Left ventricle myocardium inferior (tissue), 1 donor: ENCODE data around the gene PARD3. TPM values are rescaled to one million over a fixed set of nuclear protein-coding genes. Genes with fewer than 3 reads are reported as not detected.

ENCODE experiments used
- DNase-seq: peaks from one replicate; pipeline ENCODE4 v3.0.0-alpha.2; 2020
- H3K27ac ChIP-seq: fragments of 200-600 bp; replicated peaks from 2 replicates; pipeline ENCODE4 v1.8.0; 2021
- H3K27me3 ChIP-seq: fragments of 200-600 bp; 2 replicates; pipeline ENCODE4 v1.8.0; 2021; ENCODE audit warnings: low read depth
- H3K36me3 ChIP-seq: fragments of 200-600 bp; 2 replicates; pipeline ENCODE4 v1.8.0; 2021
- H3K4me1 ChIP-seq: fragments of 200-600 bp; 2 replicates; pipeline ENCODE4 v1.8.0; 2021
- H3K4me3 ChIP-seq: fragments of 200-600 bp; 2 replicates; pipeline ENCODE4 v1.8.0; 2021; ENCODE audit warnings: mild to moderate bottlenecking, moderate library complexity
- H3K9me3 ChIP-seq: fragments of 200-600 bp; replicated peaks from 2 replicates; pipeline ENCODE4 v1.8.0; 2021
- intact Hi-C: fragments of 100-400 bp; cut with micrococcal nuclease; formaldehyde crosslinking; loops from one replicate; pipeline ENCODE4 v1.11.0; 2022
- total RNA-seq: library from RNA; stranded (reverse); fragmentation: NEBNext Ultra II Directional; extraction: Animal tissue kit (Norgen Biotek cat#: 25700); gene quantifications from one replicate; pipeline ENCODE4 v1.2.1, GENCODE V29; 2021
- TF ChIP-seq, protein P1 (sequence below): fragments of 200-600 bp; IDR thresholded peaks from 2 replicates; pipeline ENCODE4 v1.8.0; 2021; ENCODE audit warnings: antibody characterized with exemption, mild to moderate bottlenecking, borderline replicate concordance
- donor health status: DM: no; HTN: yes; CAD: no; lungs with severe emphysema.

Gene PARD3
- total RNA-seq, 1 donor from 2014 or later: 29.6 TPM

DNA sequence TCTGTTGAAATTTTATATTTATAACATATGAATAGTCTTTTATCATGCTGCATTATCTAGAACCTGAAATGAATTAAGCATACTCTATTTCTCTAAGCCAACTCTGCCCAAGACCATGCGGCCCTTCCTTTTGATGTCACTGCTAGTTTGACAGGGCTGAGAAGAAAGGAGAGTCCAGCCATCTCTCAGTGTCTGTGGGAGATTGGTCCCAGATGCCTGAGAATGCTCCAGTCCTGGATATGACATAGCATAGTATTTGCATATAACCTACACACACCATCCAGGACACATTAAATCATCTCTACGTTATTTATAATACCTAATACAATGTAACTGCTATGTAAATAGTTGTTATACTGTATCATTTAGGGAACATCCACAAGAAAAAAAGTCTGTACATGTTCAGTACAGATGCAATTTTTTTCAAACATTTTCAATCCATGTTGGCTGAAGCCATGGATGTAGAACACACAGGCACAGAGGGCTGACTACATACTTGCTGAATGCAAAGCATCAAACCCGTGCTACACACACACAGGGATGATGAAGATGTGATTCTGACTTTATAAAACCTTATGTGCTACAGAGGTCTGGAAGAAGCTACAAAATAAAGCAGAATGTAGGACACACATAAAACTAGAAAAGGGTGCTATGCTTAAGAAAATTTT is 315.4 kb downstream of the PARD3 start:
- peaks cover 23% of the 10 kb centered on the region for H3K4me1 ChIP-seq
- H3K27me3 ChIP-seq: no peaks in the 10 kb centered on the region
- H3K9me3 ChIP-seq: no peaks in the 10 kb centered on the region
- TF ChIP-seq, protein P1, sequence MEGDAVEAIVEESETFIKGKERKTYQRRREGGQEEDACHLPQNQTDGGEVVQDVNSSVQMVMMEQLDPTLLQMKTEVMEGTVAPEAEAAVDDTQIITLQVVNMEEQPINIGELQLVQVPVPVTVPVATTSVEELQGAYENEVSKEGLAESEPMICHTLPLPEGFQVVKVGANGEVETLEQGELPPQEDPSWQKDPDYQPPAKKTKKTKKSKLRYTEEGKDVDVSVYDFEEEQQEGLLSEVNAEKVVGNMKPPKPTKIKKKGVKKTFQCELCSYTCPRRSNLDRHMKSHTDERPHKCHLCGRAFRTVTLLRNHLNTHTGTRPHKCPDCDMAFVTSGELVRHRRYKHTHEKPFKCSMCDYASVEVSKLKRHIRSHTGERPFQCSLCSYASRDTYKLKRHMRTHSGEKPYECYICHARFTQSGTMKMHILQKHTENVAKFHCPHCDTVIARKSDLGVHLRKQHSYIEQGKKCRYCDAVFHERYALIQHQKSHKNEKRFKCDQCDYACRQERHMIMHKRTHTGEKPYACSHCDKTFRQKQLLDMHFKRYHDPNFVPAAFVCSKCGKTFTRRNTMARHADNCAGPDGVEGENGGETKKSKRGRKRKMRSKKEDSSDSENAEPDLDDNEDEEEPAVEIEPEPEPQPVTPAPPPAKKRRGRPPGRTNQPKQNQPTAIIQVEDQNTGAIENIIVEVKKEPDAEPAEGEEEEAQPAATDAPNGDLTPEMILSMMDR: no peak
- H3K36me3 ChIP-seq: no peaks in the 10 kb centered on the region
- intact Hi-C loops: no loop called here
- H3K27ac ChIP-seq: no peak overlapping the region
- no peak overlapping the region for H3K4me3 ChIP-seq
- DNase-seq: no peak

DNA sequence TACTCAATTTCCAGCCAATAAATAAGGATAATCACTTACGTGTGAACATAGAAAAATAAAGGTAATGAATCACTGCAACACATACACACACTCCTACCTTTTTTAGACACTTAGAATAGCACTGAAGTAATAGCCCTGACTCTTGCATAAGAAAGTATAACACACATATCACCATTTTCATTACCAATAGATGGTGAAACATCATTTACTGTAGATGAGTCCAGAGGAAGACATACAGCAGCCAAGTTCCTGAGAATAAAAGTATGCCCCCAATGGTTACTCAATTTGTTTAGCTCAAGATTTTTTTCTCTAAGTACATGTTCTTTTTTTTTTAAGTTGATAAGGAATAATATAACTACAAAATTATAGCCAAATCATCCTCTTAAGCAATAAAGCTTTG is 316.3 kb downstream of the PARD3 start:
- intact Hi-C loops: no loop called here
- DNase-seq: no peak
- Histone ChIP-seq H3K36me3 (no peaks in the 10 kb centered on the region), H3K27ac (no peak overlapping the region), H3K9me3 (no peaks in the 10 kb centered on the region), H3K4me3 (no peak overlapping the region), H3K27me3 (no peaks in the 10 kb centered on the region), H3K4me1 (peaks cover 18% of the 10 kb centered on the region)
- TF ChIP-seq, protein P1: no peak

DNA sequence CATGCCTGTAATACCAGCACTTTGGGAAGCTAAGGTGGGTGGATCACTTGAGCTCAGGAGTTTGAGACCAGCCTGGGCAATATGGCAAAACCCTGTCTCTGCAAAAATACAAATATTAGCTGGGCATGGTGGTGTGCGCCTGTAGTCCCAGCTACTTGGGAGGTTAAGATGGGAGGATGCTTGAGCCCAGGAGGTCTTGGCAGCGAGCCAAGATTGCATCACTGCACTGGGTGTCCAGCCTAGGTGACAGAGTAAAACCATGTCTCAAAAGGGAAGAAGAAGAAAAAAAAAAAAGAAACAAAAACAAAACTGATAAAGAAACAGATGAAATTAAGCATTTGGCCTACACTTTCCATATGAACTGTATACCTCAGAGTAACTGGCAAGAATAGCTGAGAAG is 319.2 kb downstream of the PARD3 start:
- Histone ChIP-seq H3K36me3 (no peaks in the 10 kb centered on the region), H3K27me3 (no peaks in the 10 kb centered on the region), H3K4me1 (peaks cover 10% of the 10 kb centered on the region), H3K9me3 (no peaks in the 10 kb centered on the region), H3K27ac (no peak overlapping the region), H3K4me3 (no peak overlapping the region)
- intact Hi-C loops: no loop called here
- DNase-seq: no peak
- TF ChIP-seq, protein P1: no peak

DNA sequence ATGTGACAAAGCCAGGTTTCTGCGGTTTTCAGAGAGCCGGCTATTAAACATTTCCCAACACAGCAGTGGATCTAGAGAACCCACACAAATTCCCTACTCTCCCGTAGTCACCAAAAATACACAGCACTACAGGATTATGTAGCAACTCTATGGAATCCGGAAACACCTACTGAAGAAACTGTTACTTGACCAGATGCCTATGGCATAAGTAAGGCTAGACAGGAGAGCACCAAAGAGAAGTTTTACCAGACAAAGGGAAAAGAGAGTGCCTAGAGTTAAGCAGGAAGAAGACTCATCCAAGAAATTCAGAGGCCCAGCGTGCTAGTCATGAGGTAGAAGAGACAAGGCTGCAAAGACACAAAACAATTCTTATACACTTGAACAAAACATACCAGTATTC is 321.1 kb downstream of the PARD3 start:
- no peaks in the 10 kb centered on the region for H3K27me3 ChIP-seq
- DNase-seq: no peak

DNA sequence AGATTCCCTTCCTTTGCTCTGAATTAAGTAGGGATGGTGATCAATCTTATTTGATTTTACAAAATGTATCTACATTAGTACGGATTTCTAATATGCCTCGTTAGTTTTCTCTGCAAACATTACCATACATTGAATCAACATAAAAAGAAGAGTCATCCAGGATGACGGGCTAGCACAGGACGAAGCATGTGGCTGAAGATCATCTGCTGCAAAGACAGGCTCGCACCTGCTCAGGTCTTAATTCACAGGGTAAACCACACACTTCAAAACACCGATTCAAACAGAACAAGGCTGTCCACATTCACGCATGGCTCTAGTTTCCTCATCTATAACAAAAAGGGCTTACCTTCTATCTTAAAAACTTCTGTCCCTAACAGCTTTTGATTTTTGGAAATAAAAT is 323.0 kb downstream of the PARD3 start:
- DNase-seq: no peak
- Histone ChIP-seq H3K27me3 (no peaks in the 10 kb centered on the region), H3K4me3 (no peak overlapping the region), H3K27ac (no peak overlapping the region), H3K4me1 (peaks cover 10% of the 10 kb centered on the region), H3K9me3 (no peaks in the 10 kb centered on the region), H3K36me3 (no peaks in the 10 kb centered on the region)
- TF ChIP-seq, protein P1: no peak
- intact Hi-C loops: no loop called here

More for the DNA sequence above, 321.1 kb downstream of the PARD3 start:
- peaks cover 10% of the 10 kb centered on the region for H3K4me1 ChIP-seq
- H3K27ac ChIP-seq: no peak overlapping the region
- no peak overlapping the region for H3K4me3 ChIP-seq
- TF ChIP-seq, protein P1: no peak
- intact Hi-C loops: no loop called here
- no peaks in the 10 kb centered on the region for H3K9me3 ChIP-seq
- H3K36me3 ChIP-seq: no peaks in the 10 kb centered on the region

DNA sequence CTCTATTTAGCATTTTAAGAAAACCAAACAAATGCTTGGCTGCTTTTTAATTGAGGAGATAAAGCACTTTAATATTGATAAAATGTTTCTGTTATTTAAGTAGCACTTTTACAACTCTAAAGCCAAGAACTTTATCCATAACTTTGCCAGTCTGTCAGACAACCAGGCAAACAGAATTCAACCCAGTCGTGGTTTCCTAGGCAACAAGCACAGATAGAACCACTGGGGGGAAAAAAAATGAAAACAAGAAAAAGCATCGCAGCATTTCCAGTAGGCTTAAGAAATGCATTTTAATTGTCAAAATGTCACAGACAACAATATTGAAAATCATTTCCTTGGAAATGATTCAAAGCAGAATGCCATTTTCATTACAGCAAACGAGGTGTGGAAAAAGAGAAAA is 323.4 kb downstream of the PARD3 start:
- TF ChIP-seq, protein P1: no peak
- no peak for DNase-seq
- Histone ChIP-seq H3K27ac (no peak overlapping the region), H3K9me3 (no peaks in the 10 kb centered on the region), H3K4me1 (peaks cover 10% of the 10 kb centered on the region), H3K27me3 (no peaks in the 10 kb centered on the region), H3K4me3 (no peak overlapping the region), H3K36me3 (no peaks in the 10 kb centered on the region)
- intact Hi-C loops: no loop called here
